GM13976 (cell line): ENCODE data around the gene MICA.
A peak's percentile ranks its signal among the peaks of the same experiment; 100 is the strongest.
"Not testable (repeated sequence)": the region's sequence is repeated elsewhere in the genome, so short reads cannot be mapped to it uniquely, and the experiment has no call there.

Experiments
- DNase-seq: peaks from one replicate; pipeline ENCODE4 v3.0.0; 2012; ENCODE audit warnings: low spot score
- in situ Hi-C: fragments of 300-500 bp; cut with MboI; formaldehyde crosslinking; loops from one replicate; pipeline ENCODE4 v1.12.0; 2022; ENCODE audit warnings: low sequenced_read_pairs, mixed read lengths, inconsistent platforms; ENCODE audit not compliant: unreplicated experiment
- TF ChIP-seq, protein P1 (sequence below): IDR thresholded peaks from 2 replicates; pipeline ENCODE4 v1.5.1; 2012; ENCODE audit warnings: borderline replicate concordance, mild to moderate bottlenecking; ENCODE audit not compliant: insufficient read depth; ENCODE audit errors: extremely low read depth, missing control alignments, control extremely low read depth

Gene MICA

DNA sequence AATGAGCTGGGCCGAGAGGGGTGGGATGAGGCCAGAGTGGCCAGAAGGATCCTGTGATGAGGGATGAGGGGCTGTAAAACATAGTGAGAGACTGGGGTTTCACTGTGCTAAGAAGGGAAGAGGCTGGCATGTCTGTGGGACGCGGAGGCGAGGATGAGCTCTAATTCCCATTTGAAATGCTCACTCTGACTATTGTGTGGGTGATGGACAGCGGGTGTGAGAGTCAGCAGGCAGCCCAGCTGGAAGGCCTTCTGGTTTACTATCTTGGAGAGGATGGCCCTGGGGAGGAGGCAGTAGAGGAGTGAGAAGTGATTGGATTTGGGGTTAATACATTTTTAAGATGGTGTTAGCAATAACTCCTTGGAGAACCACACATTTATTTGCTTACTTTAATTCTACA is 9.5 kb upstream of the MICA start:
- DNase-seq = no peak
- in situ Hi-C loops = no loop called here
- TF ChIP-seq, protein P1, sequence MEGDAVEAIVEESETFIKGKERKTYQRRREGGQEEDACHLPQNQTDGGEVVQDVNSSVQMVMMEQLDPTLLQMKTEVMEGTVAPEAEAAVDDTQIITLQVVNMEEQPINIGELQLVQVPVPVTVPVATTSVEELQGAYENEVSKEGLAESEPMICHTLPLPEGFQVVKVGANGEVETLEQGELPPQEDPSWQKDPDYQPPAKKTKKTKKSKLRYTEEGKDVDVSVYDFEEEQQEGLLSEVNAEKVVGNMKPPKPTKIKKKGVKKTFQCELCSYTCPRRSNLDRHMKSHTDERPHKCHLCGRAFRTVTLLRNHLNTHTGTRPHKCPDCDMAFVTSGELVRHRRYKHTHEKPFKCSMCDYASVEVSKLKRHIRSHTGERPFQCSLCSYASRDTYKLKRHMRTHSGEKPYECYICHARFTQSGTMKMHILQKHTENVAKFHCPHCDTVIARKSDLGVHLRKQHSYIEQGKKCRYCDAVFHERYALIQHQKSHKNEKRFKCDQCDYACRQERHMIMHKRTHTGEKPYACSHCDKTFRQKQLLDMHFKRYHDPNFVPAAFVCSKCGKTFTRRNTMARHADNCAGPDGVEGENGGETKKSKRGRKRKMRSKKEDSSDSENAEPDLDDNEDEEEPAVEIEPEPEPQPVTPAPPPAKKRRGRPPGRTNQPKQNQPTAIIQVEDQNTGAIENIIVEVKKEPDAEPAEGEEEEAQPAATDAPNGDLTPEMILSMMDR = no peak

DNA sequence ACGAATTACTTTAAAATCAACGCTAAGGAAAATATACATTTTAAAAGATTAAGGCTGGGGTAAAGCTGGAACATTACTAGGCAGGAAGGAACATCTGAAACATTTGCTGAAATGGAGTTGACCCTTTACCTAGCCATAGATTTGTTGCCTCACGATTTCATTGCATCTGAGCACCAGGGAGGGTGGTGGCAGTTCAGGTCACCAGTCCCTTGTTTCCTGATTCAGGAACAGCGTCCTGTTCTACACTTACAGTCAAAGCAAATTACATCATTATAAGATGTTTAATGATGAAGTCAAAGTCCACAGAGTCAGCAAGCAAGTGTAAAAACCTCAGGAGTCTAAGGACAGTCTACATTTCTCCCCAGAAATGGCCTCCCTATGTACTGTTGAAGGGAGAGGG is 9.0 kb upstream of the MICA start:
- TF ChIP-seq, protein P1 = no peak
- no peak for DNase-seq
- in situ Hi-C loops = no loop called here

DNA sequence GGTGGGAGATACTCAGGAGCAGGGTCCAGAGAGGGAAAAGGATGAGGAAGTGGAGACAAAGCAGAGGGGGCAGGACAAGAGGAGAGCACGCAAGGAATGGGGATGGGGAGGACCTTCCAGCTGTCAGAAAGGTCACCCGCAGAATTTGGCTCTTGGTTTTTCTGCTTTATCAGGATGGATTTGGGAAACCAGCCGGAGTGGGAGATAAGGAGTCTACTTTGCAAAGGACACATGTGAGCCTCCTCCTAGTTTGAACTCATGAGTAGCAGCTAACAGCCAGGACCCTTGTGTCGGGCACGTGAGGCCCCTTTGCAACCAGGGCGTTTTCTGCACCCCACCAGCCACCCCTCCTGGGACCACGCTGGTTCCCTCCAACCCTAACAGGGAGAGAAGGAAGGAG is 7.6 kb upstream of the MICA start:
- no peak for DNase-seq
- TF ChIP-seq, protein P1 = no peak
- in situ Hi-C loops = loop anchor here (5.0 kb wide), 1 partner anchor 46 kb away; no protein-coding TSS in a partner anchor

DNA sequence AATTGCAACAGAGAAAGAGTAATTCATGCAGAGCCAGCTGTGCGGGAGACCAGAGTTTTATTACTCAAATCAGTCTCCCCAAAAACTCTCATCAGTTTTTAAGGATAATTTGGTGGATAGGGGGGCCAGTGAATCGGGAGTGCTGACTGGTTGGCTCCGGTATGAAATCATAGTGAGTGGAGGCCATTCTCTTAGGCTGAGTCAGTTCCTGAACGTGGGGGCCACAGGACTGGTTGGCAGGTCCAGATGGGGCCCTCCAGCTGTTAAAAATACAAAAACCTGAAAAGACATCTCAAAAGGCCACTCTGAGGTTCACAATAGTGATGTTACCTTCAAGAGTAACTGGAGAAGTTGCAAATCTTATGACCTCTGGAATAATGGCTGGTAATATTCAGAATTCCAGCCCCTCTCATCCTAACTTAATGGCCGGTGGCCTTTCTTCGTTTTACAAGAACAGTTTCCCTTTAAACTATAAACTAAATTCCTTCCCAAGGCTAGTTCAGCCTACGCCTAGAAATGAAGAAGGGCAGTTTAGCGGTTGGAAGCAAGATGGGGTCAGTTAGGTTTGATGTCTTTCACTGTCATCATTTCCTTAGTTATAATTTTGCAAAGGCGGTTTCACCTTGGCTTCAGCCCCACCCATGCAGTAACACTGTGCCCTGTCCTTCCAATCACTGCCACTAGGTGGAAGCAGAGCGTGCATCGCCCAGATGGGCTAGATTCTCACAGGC is 6.8 kb upstream of the MICA start:
- in situ Hi-C loops = loop anchor here (5.0 kb wide), 1 partner anchor 46 kb away; no protein-coding TSS in a partner anchor

DNA sequence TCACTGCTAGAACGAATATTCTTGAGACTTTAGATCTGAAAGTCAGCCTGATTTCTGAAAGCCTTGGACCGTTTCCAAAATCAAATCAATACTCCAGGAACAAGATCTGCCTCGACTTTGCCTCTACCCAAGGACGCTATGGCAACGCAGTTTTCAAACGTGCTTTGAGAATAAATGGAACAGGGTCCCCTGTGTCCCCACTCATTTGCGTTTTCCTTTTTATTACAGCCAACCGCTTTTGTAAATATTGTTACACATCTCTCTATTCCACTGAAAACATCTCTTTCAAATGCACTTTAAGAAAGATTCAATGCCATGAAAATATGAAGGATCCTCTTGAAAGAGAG is 6.3 kb upstream of the MICA start:
- DNase-seq = not testable (repeated sequence)
- in situ Hi-C loops = loop anchor here (5.0 kb wide), 1 partner anchor 45 kb away; no protein-coding TSS in a partner anchor

More for the DNA sequence above, 6.8 kb upstream of the MICA start:
- TF ChIP-seq, protein P1 = peak; percentile 82
- peak; percentile 76 for DNase-seq

DNA sequence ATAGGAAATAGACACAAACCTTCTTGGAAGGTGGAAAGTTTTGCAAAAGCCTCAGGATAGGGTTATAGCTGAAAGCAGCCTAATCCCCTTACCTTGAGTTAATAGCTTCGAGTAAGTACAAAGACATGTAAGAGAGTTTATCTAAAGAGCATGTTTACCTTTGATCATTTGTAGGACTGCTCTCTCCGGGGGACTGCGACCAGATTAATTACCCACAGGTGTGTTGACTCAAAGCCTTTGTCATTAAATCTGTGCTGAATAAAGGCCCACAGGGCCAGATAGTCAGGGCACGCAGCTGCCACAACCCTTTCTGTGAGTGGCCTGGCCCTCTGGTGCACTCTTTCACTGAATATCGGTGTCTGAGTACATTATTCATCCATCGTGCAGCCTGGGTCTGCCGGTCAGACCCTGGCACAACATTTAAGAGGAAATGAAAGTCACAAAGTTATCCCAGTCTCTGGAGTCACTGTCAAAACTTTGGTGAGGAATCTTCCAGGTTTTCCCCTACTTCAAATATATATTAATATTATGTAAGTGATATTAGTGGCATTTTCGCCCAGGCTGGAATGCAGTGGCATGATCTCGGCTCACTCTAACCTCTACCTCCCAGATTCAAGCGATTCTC is 5.4 kb upstream of the MICA start:
- in situ Hi-C loops = loop anchor here (5.0 kb wide), 1 partner anchor 44 kb away; no protein-coding TSS in a partner anchor
- TF ChIP-seq, protein P1 = no peak
- DNase-seq = no peak
